ENCODE data around the gene APC2. TPM values are rescaled to one million over a fixed set of nuclear protein-coding genes. Genes with fewer than 3 reads are reported as not detected.

The APC2 gene
- total and polyA plus RNA-seq, 2 donors (not counting 1 experiment from before 2014, with no cell fraction given), result 0.12 to 0.16 TPM

GRCh38 chr19:1420590-1420989 lies 29.3 kb upstream of the APC2 start:
- WGBS (ENCODE audit: insufficient coverage), result 96% methylated on average over 15 of the region's 15 CpGs
- peaks cover 89% of the 10 kb centered on the region for H3K79me2 ChIP-seq (ENCODE audit: control insufficient read depth, insufficient read depth, low read length)
- CTCF ChIA-PET, result interaction anchor here (1.0 kb wide), 1 partner anchor 16 kb away, joined by 4 read pairs; no protein-coding TSS in a partner anchor

More at GRCh38 chr19:1420590-1420989, 29.3 kb upstream of the APC2 start:
- H3K27me3 ChIP-seq (replicated peaks in 1 of 4; ENCODE audit: control extremely low read depth in 1 of 4, control insufficient read depth in 3 of 4, insufficient read depth in 4 of 4, low read length in 3 of 4), result no peaks in the 10 kb centered on the region
- peaks cover 7% of the 10 kb centered on the region for H3K4me1 Mint-ChIP-seq
- peaks cover 0 to 7% of the 10 kb centered on the region in 2 donors for H3K4me1 ChIP-seq (ENCODE audit: control insufficient read depth in 2 of 2, insufficient read depth in 2 of 2, low read length in 2 of 2)
- intact Hi-C loops (cut with micrococcal nuclease), result no loop called here
- H3K4me3 Mint-ChIP-seq, result no peak overlapping the region
- H3K27ac ChIP-seq (ENCODE audit: low read length in 2 of 2), result no peak overlapping the region
- TF ChIP-seq CTCF (IDR thresholded peaks at IDR 0.05) (no peak), EZH2 (IDR thresholded peaks at IDR 0.05; ENCODE audit: borderline replicate concordance, insufficient read depth, low read depth, low read length, poor library complexity, severe bottlenecking) (no peak)
- no peaks in the 10 kb centered on the region for H3K9me3 Mint-ChIP-seq (ENCODE audit: insufficient read depth)
- no peak overlapping the region for H3K4me3 ChIP-seq (ENCODE audit: control extremely low read depth in 1 of 5, extremely low read depth in 1 of 5, insufficient read depth in 1 of 5, low read depth in 2 of 5, low read length in 4 of 5)
- POLR2A ChIA-PET, result interaction anchor here (0.6 kb wide), 1 partner anchor 99 kb away, joined by 7 read pairs; no protein-coding TSS in a partner anchor
- H3K27ac Mint-ChIP-seq, result no peak overlapping the region
- peaks cover 0 to 75% of the 10 kb centered on the region in 2 experiments for H3K36me3 ChIP-seq (replicated peaks in 1 of 2; ENCODE audit: control extremely low read depth in 1 of 2, control insufficient read depth in 1 of 2, extremely low read depth in 1 of 2, insufficient read depth in 2 of 2, low read length in 1 of 2)
- no peak overlapping the region for H3K4me2 ChIP-seq (replicated peaks; ENCODE audit: low read depth, low read length, poor library complexity, severe bottlenecking)
- no peak overlapping the region for H2AFZ ChIP-seq (ENCODE audit: insufficient read depth, low read depth, low read length, poor library complexity, severe bottlenecking)
- H4K20me1 ChIP-seq (ENCODE audit: control insufficient read depth, insufficient read depth, low read length, poor library complexity, severe bottlenecking), result peaks cover 94% of the 10 kb centered on the region
- H3K9ac ChIP-seq (ENCODE audit: low read length), result no peak overlapping the region
- H3K27me3 Mint-ChIP-seq, result no peaks in the 10 kb centered on the region
- DNase-seq, result no peak
- no peak for ATAC-seq (ENCODE audit: low read depth)
- no peaks in the 10 kb centered on the region for H3K9me3 ChIP-seq (ENCODE audit: control extremely low read depth in 1 of 3, control insufficient read depth in 2 of 3, insufficient read depth in 1 of 3, low read length in 2 of 3)
